IPS-20b (cell line): ENCODE results near the gene SLC7A10.
"Not testable (repeated sequence)": the region's sequence is repeated elsewhere in the genome, so short reads cannot be mapped to it uniquely, and the experiment has no call there.

Source experiments
- H3K27ac ChIP-seq: one replicate; pipeline ENCODE4 v1.5.1; 2013; ENCODE audit warnings: low read length
- H3K27me3 ChIP-seq: 2 replicates; pipeline ENCODE4 v1.6.1; 2013; ENCODE audit warnings: mild to moderate bottlenecking, low read length, inconsistent platforms; ENCODE audit not compliant: insufficient read depth
- H3K36me3 ChIP-seq: 2 replicates; pipeline ENCODE4 v1.6.1; 2013; ENCODE audit warnings: low read depth, mild to moderate bottlenecking, inconsistent platforms, low read length, moderate library complexity; ENCODE audit not compliant: insufficient read depth
- H3K4me1 ChIP-seq: 2 replicates; pipeline ENCODE4 v1.6.1; 2013; ENCODE audit warnings: mild to moderate bottlenecking, control low read depth, inconsistent platforms, low read length, moderate library complexity; ENCODE audit not compliant: insufficient read depth
- H3K4me3 ChIP-seq: 2 replicates; pipeline ENCODE4 v1.5.1; 2013; ENCODE audit warnings: mild to moderate bottlenecking, low read length, inconsistent platforms
- H3K9ac ChIP-seq: 2 replicates; pipeline ENCODE4 v1.6.1; 2013; ENCODE audit warnings: low read depth, mild to moderate bottlenecking, inconsistent platforms, low read length, moderate library complexity
- H3K9me3 ChIP-seq: 2 replicates; pipeline ENCODE4 v1.6.1; 2013; ENCODE audit warnings: mild to moderate bottlenecking, low read depth, low read length, inconsistent platforms; ENCODE audit not compliant: insufficient read depth

The SLC7A10 gene

DNA sequence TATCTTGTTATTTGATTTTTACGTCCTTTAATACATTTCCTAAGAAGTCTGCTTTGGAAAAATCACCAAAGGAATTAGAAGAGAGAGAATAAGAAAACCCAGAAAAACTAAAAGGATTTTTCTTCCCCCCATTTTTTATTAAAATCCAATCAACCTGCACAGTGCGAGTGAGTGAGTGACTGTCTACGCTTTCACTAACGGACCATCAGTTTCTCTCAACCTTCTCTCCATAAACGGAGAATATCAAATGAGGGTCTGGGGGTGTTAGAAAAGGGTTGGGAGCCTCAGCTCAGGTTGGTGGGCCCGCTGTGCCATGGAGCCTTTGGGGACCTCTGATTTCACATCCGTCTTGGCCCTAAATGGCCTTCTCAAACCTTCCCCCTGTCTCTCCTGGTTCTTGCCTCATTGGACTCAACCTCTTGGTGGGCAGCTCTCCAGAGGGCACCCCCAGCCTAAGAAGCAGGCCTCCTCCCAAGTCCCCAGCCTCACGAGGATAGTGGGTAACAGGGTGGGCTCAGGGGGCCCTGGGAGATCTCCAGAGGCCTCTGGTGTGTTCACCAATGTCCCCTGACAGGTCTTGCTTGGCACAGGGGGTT is 32.3 kb downstream of the SLC7A10 start:
- no peaks in the 10 kb centered on the region for H3K9me3 ChIP-seq
- H3K36me3 ChIP-seq: peaks cover 5% of the 10 kb centered on the region; the same call in 1 of the 2 replicates
- peaks cover 34% of the 10 kb centered on the region for H3K27me3 ChIP-seq
- no peak overlapping the region for H3K27ac ChIP-seq
- H3K9ac ChIP-seq: no peak overlapping the region
- peak overlapping the region; percentile 38; the same call in 1 of the 2 replicates for H3K4me3 ChIP-seq
- no peaks in the 10 kb centered on the region for H3K4me1 ChIP-seq

DNA sequence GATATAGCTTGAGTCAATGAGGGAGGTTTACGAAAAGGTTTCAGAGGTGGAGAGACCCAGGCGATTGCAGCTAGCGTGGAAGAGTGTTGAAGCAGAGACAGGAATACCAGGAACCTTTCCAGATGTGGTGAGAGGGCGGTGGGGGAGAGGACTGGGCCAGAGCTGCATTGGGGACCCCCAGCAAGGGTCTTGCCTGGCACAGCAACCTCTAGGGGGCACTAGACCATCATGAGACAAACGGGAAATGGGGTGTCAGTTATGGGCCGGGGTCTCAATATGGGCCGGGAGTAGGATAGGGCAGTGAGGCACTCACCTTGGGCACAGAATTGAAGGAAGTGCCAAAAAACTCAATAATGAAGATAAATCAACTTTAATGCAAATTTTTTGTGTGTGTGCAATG is 33.6 kb downstream of the SLC7A10 start:
- H3K9me3 ChIP-seq: no peaks in the 10 kb centered on the region
- peaks cover 34% of the 10 kb centered on the region for H3K27me3 ChIP-seq
- H3K4me1 ChIP-seq: peaks cover 2% of the 10 kb centered on the region; the same call in 1 of the 2 replicates
- H3K4me3 ChIP-seq: no peak overlapping the region
- no peak overlapping the region for H3K9ac ChIP-seq
- H3K27ac ChIP-seq: no peak overlapping the region
- H3K36me3 ChIP-seq: peaks cover 4% of the 10 kb centered on the region; the same call in 1 of the 2 replicates

DNA sequence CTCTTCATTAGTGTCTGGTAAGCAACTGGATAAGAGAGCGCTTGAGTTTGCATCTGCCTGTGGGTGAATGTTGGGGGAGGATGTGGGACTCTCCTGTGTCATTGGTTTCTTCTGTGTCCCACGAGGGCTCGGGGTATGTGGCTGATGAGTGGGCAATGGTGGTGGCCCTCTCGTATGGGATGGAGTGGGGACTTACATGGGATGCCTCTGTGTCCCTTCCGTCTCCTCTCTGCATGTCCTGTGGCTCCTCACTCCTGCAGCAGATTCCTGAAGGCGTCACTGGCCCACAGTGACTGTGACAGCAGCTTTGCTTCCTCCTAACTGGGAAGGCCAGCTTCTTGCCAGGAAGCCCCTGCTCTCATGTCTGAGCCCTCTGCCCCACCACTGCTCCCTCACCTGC is 34.1 kb downstream of the SLC7A10 start:
- peaks cover 6% of the 10 kb centered on the region; the same call in 1 of the 2 replicates for H3K4me1 ChIP-seq
- no peak overlapping the region for H3K4me3 ChIP-seq
- H3K9ac ChIP-seq: no peak overlapping the region
- H3K9me3 ChIP-seq: no peaks in the 10 kb centered on the region
- H3K27me3 ChIP-seq: peaks cover 34% of the 10 kb centered on the region
- H3K27ac ChIP-seq: no peak overlapping the region
- no peaks in the 10 kb centered on the region for H3K36me3 ChIP-seq

DNA sequence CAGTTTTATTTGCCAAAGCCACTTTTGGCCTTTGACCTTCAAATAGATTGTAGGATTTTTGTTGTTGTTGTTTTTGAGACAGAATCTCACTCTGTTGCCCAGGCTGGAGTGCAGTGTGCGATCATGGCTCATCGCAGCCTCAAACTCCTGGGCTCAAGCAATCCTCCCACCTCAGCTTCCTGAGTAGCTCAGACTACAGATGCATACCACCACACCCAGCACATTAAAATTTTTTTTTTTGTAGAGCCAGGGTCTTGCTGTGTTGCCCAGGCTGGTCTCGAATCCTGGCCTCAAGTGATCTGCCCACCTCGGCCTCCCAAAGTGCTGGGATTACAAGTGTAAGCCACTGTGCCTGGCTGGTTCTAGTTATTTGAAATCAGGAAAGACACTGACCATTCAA is 34.6 kb downstream of the SLC7A10 start:
- not testable (repeated sequence) for H3K9me3 ChIP-seq, H3K4me3 ChIP-seq, H3K9ac ChIP-seq, H3K36me3 ChIP-seq, H3K4me1 ChIP-seq, H3K27ac ChIP-seq
- H3K27me3 ChIP-seq: peaks cover 34% of the 10 kb centered on the region

DNA sequence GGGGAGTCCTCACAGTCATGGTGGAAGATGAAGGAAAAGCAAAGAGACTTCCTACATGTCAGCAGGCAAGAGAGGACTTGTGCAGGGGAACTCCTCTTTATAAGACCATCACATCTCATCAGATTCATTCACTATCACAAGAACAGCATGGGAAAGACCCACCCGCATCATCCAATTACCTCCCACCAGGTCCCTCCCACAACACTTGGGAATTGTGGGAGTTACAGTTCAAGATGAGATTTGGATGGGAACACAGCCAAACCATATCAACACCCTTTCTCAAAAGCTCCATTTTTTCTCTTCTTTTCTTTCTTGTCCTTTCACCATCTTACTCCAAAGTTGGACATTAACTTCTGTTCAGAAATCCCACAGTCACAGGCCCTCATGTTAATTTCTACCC is 36.2 kb downstream of the SLC7A10 start:
- H3K4me1 ChIP-seq: peaks cover 6% of the 10 kb centered on the region; the same call in 1 of the 2 replicates
- no peak overlapping the region for H3K4me3 ChIP-seq
- H3K9ac ChIP-seq: no peak overlapping the region
- no peaks in the 10 kb centered on the region for H3K36me3 ChIP-seq
- H3K27ac ChIP-seq: no peak overlapping the region
- no peaks in the 10 kb centered on the region for H3K9me3 ChIP-seq
- H3K27me3 ChIP-seq: peaks cover 26% of the 10 kb centered on the region

DNA sequence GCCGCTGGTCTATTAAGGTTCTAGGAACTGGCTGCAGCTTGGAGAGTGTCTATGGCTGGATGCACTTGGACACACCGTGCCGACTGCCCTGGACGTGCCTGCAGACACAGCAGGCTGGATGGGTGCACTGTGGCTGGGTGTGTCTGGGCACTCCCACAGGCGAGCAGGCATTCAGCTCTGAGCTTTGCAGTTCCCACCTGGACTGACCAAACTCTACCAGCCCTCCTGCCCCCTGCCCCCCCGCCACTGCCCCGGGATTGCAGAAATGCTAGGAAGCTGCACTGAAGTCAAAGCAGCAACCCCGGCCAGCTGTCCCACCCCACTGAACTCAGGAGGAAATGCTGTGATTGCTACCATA is 38.5 kb downstream of the SLC7A10 start:
- Histone ChIP-seq H3K27me3 (peaks cover 9% of the 10 kb centered on the region), H3K27ac (no peak overlapping the region), H3K9me3 (no peaks in the 10 kb centered on the region), H3K36me3 (no peaks in the 10 kb centered on the region), H3K4me3 (peak overlapping the region; percentile 15; the same call in 1 of the 2 replicates), H3K4me1 (peaks cover 6% of the 10 kb centered on the region; the same call in 1 of the 2 replicates), H3K9ac (no peak overlapping the region)

DNA sequence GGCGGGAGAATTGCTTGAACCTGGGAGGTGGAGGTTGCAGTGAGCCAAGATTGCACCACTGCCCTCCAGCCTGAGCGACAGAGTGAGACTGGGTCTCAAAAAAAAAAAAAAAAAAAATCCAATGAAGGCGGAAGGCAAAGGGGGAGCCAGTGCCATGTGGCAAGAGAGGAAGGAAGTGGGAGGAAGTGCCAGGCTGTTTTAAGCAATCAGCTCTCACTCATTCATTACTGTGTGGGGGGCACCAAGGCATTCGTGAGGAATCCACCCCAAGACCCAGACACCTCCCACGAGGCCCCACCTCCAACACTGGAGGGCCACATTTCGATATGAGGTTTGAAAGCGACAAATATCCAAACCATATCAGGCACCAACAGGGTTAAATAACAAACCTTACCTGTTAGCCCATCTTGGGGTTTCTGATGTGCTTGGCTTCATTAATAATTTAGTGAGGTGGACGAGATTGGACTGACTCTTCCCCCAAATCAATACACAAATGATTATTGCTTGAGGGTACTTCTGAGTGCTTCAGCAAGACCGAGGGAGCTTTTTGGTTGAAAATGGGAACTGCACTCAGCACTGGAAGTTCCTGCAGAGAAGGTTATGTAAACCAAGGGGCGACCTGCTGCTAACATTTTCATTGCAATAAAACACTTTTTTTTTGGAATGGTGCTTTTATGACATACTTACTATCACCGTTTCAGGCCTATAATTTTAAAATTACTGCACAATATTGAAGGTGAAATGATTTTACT is 39.0 kb downstream of the SLC7A10 start:
- peaks cover 5% of the 10 kb centered on the region; the same call in 1 of the 2 replicates for H3K27me3 ChIP-seq
- H3K27ac ChIP-seq: no peak overlapping the region
- H3K4me1 ChIP-seq: peaks cover 6% of the 10 kb centered on the region; the same call in 1 of the 2 replicates

DNA sequence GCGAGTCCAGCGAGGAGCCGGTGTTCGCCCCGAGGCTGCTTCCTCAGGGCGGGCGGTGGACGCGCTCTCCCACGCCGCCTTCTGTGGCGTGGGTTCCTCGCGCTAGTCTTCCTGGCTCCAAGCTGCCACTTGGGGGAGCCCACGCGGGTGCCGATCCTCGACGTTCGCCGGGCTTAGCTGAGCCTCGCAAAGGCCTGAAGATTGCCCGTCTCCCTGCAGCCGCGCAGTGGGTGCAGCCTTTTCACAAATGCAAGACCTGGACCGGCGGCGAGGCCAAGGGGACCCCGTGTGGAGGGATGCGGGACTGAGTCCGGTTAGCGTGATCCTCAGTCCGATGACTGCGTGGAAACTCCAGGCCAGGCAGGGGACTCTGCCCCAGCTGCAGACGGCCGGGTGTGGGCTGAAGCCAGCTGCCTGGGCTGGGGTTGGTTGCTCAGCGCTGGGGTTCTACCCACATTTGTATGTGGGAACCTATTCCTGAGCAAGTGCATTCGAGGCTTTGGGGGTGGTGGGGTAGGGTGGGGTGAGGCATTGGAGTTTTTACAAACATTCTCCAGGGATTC is 48.2 kb downstream of the SLC7A10 start:
- H3K27me3 ChIP-seq: peaks cover 13% of the 10 kb centered on the region; the same call in 1 of the 2 replicates
- H3K36me3 ChIP-seq: no peaks in the 10 kb centered on the region
- H3K27ac ChIP-seq: no peak overlapping the region
- H3K9ac ChIP-seq: peak overlapping the region; percentile 53; the same call in 1 of the 2 replicates
- peak overlapping the region; percentile 95 for H3K4me3 ChIP-seq
- no peaks in the 10 kb centered on the region for H3K9me3 ChIP-seq
- 0 out of 2 replicates have a peak, but pooled peaks cover 4% of the 10 kb centered on the region for H3K4me1 ChIP-seq

More for the DNA sequence above, 39.0 kb downstream of the SLC7A10 start:
- H3K36me3 ChIP-seq: no peaks in the 10 kb centered on the region
- no peak overlapping the region for H3K9ac ChIP-seq
- peak overlapping the region; percentile 15; the same call in 1 of the 2 replicates for H3K4me3 ChIP-seq
- no peaks in the 10 kb centered on the region for H3K9me3 ChIP-seq

DNA sequence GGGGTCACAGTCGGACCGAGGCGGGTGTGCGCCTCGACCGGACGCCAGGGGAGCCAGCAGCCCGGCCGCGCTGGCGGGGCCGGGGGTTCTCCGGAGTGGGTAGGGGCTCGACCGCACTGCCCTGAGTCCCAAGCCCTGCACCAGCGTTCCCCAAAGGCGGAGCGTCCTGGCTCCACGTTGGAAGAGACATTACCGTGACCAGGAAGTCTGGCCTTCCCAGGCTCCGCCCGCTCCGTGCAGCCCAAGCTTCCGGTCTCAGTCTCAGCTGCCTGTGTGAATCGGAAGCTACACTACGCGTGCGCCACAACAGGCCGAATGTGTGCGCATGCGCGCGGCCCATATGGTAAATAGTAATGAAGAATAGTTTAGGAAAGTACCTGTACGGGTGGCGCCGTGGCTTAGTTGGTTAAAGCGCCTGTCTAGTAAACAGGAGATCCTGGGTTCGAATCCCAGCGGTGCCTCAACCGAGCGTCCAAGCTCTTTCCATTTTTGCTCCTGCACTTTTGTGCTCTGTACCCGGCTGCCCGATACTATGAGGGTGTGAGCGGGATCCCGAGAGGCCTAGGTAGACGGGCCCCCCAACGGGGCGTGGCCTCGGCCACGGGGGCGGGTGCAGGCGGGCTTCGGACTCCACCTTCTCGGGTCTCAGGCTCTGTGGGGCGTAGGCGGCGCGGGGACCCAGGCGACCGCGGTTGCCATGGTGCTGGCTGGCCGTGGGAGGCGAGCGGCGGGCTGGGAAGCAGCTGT is 48.8 kb downstream of the SLC7A10 start:
- Histone ChIP-seq H3K9ac (peak overlapping the region; percentile 94), H3K4me1 (0 out of 2 replicates have a peak, but pooled peaks cover 4% of the 10 kb centered on the region), H3K27me3 (peaks cover 13% of the 10 kb centered on the region; the same call in 1 of the 2 replicates), H3K4me3 (peak overlapping the region; percentile 95), H3K36me3 (no peaks in the 10 kb centered on the region), H3K9me3 (no peaks in the 10 kb centered on the region), H3K27ac (peak overlapping the region; percentile 79)

DNA sequence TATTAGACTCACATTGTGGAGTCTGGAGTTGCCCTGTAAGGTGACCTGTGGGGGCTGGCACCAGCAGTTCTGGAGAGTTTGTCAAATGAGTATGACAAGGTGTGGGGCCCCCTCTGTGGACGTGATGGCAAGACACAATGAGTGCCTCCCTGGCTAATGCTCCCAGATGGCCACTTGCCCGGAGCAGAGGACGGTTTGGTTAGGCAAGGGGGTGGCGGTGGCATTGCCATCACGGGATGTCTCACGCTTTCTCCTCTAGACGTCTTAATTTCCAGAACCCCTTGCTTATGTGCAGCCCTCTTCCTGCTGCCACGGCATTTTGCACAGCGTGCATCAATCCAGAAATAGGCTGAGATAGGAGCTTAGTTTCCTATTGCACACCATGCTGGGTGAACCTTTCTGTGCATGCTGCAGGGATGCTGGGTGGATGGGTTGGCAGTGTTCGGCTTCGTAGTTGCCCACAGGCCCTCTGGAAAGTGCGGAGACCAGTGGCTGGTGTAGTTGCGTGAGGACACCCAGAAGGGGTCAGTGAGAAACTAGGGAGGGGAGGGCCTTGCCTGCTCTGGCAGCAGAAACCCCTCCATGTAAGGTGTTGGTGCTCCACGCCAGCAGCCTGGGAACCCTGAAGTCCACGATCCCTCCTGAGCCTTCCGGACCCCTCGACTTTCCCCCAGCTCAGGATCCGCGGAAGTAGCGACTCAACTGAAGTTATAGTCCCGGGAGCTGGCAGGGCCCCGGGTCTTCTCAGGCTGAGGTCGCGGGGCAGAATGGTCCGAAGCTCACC is 49.6 kb downstream of the SLC7A10 start:
- peak overlapping the region; percentile 79 for H3K27ac ChIP-seq
- H3K36me3 ChIP-seq: no peaks in the 10 kb centered on the region
- no peaks in the 10 kb centered on the region for H3K9me3 ChIP-seq
- H3K4me1 ChIP-seq: 0 out of 2 replicates have a peak, but pooled peaks cover 4% of the 10 kb centered on the region
- H3K9ac ChIP-seq: peak overlapping the region; percentile 94
- H3K27me3 ChIP-seq: peaks cover 13% of the 10 kb centered on the region; the same call in 1 of the 2 replicates
- H3K4me3 ChIP-seq: peak overlapping the region; percentile 95
